K562 (cell line): Measurements from ENCODE around the gene GNG11. TPM values are rescaled to one million over a fixed set of nuclear protein-coding genes. Genes with fewer than 3 reads are reported as not detected.
"Not testable (repeated sequence)": the region's sequence is repeated elsewhere in the genome, so short reads cannot be mapped to it uniquely, and the experiment has no call there.

Source experiments
- ATAC-seq: fragments of 200-7000 bp; cut with Tn5 transposase; 3 replicates; pipeline ENCODE4 v1.9.1; 2020; ENCODE audit warnings: moderate library complexity
- BruUV-seq: library from RNA; stranded (reverse); fragments of 400-500 nt; replicated peaks from 2 replicates; lab custom pipeline; 2021; lab: Mats Ljungman, UMichigan
- CTCF ChIA-PET: fragments of 300-600 bp; formaldehyde crosslinking; extraction: SDS; loops from one replicate; lab custom pipeline; 2021; ENCODE audit warnings: low intra/inter-chr PET ratio; lab: Yijun Ruan, JAX
- POLR2A ChIA-PET: fragments of 300-600, 350-650 bp; sonication (Branson Sonifier 250); formaldehyde crosslinking; extraction: SDS; loops from one replicate; lab custom pipeline; 2021; ENCODE audit warnings: antibody characterized with exemption, inconsistent platforms; lab: Yijun Ruan, JAX
- DNase-seq, 4 experiments: peaks; one replicate each; pipeline versions ENCODE4 v3.0.0 to v3.0.0-alpha.2; 2011 to 2018; ENCODE audit warnings: low spot score in 3 of 4, mixed read lengths in 3 of 4; ENCODE audit errors: extremely low read depth in 1 of 4
- FAIRE-seq: peaks from 2 replicates; lab custom pipeline; 2011; peaks lifted over from hg19 to GRCh38; lab: Jason Lieb, UNC
- H2AFZ ChIP-seq: 2 replicates; pipeline ENCODE4 v1.6.0; 2011; ENCODE audit warnings: low read depth, low read length, control low read depth, inconsistent platforms
- H3K27ac ChIP-seq: fragments of 200-600 bp; 3 replicates; pipeline ENCODE4 v1.8.0; 2011; ENCODE audit warnings: low read depth, mild to moderate bottlenecking, control low read depth, inconsistent platforms, low read length, moderate library complexity, mixed read lengths; ENCODE audit errors: extremely low read depth
- H3K27me3 ChIP-seq, 2 experiments: fragments of 300-600 bp in 1 of 2; 2 replicates in 1 of 2; 3 replicates in 1 of 2; pipeline versions ENCODE4 v1.6.0 to v1.8.0; 2011; ENCODE audit warnings: inconsistent platforms in 2 of 2, low read length in 2 of 2, mild to moderate bottlenecking in 1 of 2, mixed read lengths in 1 of 2, moderate library complexity in 1 of 2; ENCODE audit not compliant: control insufficient read depth in 2 of 2, insufficient read depth in 2 of 2
- H3K36me3 ChIP-seq: fragments of 300-600 bp; 3 replicates; pipeline ENCODE4 v1.8.0; 2011; ENCODE audit warnings: mild to moderate bottlenecking, low read length, inconsistent platforms; ENCODE audit not compliant: control insufficient read depth, insufficient read depth
- H3K4me1 ChIP-seq, 2 experiments: fragments of 200-600 bp in 1 of 2; replicated peaks in 1 of 2; 2 replicates in 1 of 2; 3 replicates in 1 of 2; pipeline versions ENCODE4 v1.5.1 to v1.8.0; 2011; ENCODE audit warnings: inconsistent platforms in 2 of 2, low read length in 2 of 2, mild to moderate bottlenecking in 1 of 2, mixed read lengths in 1 of 2, moderate library complexity in 1 of 2; ENCODE audit not compliant: control insufficient read depth in 2 of 2, insufficient read depth in 2 of 2
- H3K4me2 ChIP-seq: 2 replicates; pipeline ENCODE4 v1.6.1; 2011; ENCODE audit warnings: low read length, control low read depth, inconsistent platforms, mixed read lengths; ENCODE audit not compliant: insufficient read depth
- H3K4me3 ChIP-seq: fragments of 200-600 bp; sonication (generic), shearing (Covaris generic); 2 replicates; pipeline ENCODE4 v1.5.1; 2016; ENCODE audit warnings: control low read depth, inconsistent platforms
- H3K79me2 ChIP-seq: fragments of 200-600 bp; 3 replicates; pipeline ENCODE4 v1.8.0; 2011; ENCODE audit warnings: low read length, inconsistent platforms; ENCODE audit not compliant: control insufficient read depth, insufficient read depth
- H3K9ac ChIP-seq, 2 experiments: 2 replicates each; pipeline versions ENCODE4 v1.6.0 to v1.6.1; 2011; ENCODE audit warnings: low read depth in 2 of 2, low read length in 2 of 2, control low read depth in 1 of 2, inconsistent platforms in 1 of 2, mild to moderate bottlenecking in 1 of 2, mixed read lengths in 1 of 2; ENCODE audit not compliant: insufficient read depth in 1 of 2
- H3K9me1 ChIP-seq: one replicate; pipeline ENCODE4 v1.6.0; 2011; ENCODE audit warnings: inconsistent platforms, mild to moderate bottlenecking, low read length, moderate library complexity; ENCODE audit not compliant: control insufficient read depth, insufficient read depth
- H3K9me3 ChIP-seq: replicated peaks from 2 replicates; pipeline ENCODE4 v1.5.1; 2011; ENCODE audit warnings: low read depth, low read length, inconsistent platforms; ENCODE audit not compliant: control insufficient read depth, insufficient read depth
- H4K20me1 ChIP-seq: replicated peaks from 2 replicates; pipeline ENCODE4 v1.6.1; 2011; ENCODE audit warnings: low read length, inconsistent platforms, mixed read lengths; ENCODE audit not compliant: control insufficient read depth, insufficient read depth
- C11orf30 ChIP-seq: fragments of 450-650 bp; IDR thresholded peaks from 2 replicates; pipeline ENCODE4 v1.6.1; 2016; ENCODE audit warnings: low read depth, mild to moderate bottlenecking
- ZNF316 ChIP-seq: fragments of 450-650 bp; IDR thresholded peaks from 2 replicates; pipeline ENCODE4 v1.6.1; 2016
- WGBS: fragments of 100-300 bp; shearing (Covaris generic); methylation state at CpG from one replicate; pipeline ENCODE4 v1.1.6; 2016; ENCODE audit warnings: low coverage, mixed read lengths; ENCODE audit not compliant: insufficient coverage; ENCODE audit errors: missing lambda C conversion rate; 5-methylcytosine and 5-hydroxymethylcytosine counted together
- in situ Hi-C: fragments of 300-500 bp; cut with MboI; formaldehyde crosslinking; loops from 4 replicates; pipeline ENCODE4 v1.15.0; 2018; ENCODE audit warnings: inconsistent platforms, mixed read lengths
- intact Hi-C: fragments of 100-400 bp; cut with micrococcal nuclease; formaldehyde crosslinking; loops from 2 replicates; pipeline ENCODE4 v1.14.2; 2022
- polyA plus RNA-seq, 8 experiments: library from polyadenylated mRNA; depleted of rRNA in 4 of 8; stranded (reverse) in 5 of 8; unstranded in 3 of 8; fragments of >200 nt; fragmentation: Nextera tagmentation in 2 of 8; fragmentation: Illumina TruSeq in 1 of 8; extraction: Ambion mirVana in 2 of 8; extraction: Trizol in 1 of 8; gene quantifications; 2 replicates each; pipeline versions ENCODE4 v1.2.1 to v1.2.3, GENCODE V29; 2011 to 2014; ENCODE audit warnings: inconsistent platforms in 1 of 8, missing spikeins in 1 of 8
- total RNA-seq, 7 experiments: library from RNA; depleted of rRNA in 6 of 7; stranded (reverse); fragments of >200 nt in 6 of 7; fragmentation: Illumina TruSeq in 2 of 7; extraction: Trizol in 2 of 7; gene quantifications; 2 replicates each; pipeline versions ENCODE4 v1.2.1 to v1.2.3, GENCODE V29; 2011 to 2021; ENCODE audit warnings: low replicate concordance in 1 of 7

The GNG11 gene
- total and polyA plus RNA-seq, 9 of the 15 experiments (the other 6 are each of a cell fraction or from before 2014, with no cell fraction given), result 0.06 TPM; not detected in 8

GRCh38 chr7:93915206-93915842 lies 6.2 kb upstream of the GNG11 start:
- CTCF ChIA-PET, result not testable (repeated sequence)
- WGBS, result 0% methylated on average over 2 of the region's 3 CpGs
- TF ChIP-seq C11orf30, result peak; percentile 28; the same call in 1 of the 2 replicates
- peak; percentile 73 for TF ChIP-seq ZNF316

GRCh38 chr7:93915888-93916287 lies 5.6 kb upstream of the GNG11 start:
- BruUV-seq, H3K9me3 ChIP-seq, FAIRE-seq, H4K20me1 ChIP-seq, H3K27me3 ChIP-seq, intact Hi-C loops, DNase-seq, H3K9ac ChIP-seq, H3K79me2 ChIP-seq, H3K4me3 ChIP-seq, H3K36me3 ChIP-seq, CTCF ChIA-PET, H3K27ac ChIP-seq, H3K9me1 ChIP-seq, H2AFZ ChIP-seq, POLR2A ChIA-PET, ATAC-seq, H3K4me2 ChIP-seq, in situ Hi-C loops, H3K4me1 ChIP-seq: not testable (repeated sequence)

More at GRCh38 chr7:93915206-93915842, 6.2 kb upstream of the GNG11 start:
- H3K9me1 ChIP-seq, H2AFZ ChIP-seq, H3K4me3 ChIP-seq, BruUV-seq, H3K9me3 ChIP-seq, H3K79me2 ChIP-seq, H3K27ac ChIP-seq, H3K4me2 ChIP-seq, H3K9ac ChIP-seq, in situ Hi-C loops, H4K20me1 ChIP-seq, intact Hi-C loops, ATAC-seq, DNase-seq, H3K4me1 ChIP-seq, POLR2A ChIA-PET, H3K27me3 ChIP-seq, H3K36me3 ChIP-seq: not testable (repeated sequence)
- FAIRE-seq, result peak; percentile 74

- CTCF ChIA-PET, H3K36me3 ChIP-seq, ATAC-seq, POLR2A ChIA-PET, BruUV-seq, H3K9ac ChIP-seq, H3K27me3 ChIP-seq, in situ Hi-C loops, intact Hi-C loops, H3K4me3 ChIP-seq, FAIRE-seq, H3K4me2 ChIP-seq, H3K9me1 ChIP-seq, DNase-seq, H3K79me2 ChIP-seq, H3K9me3 ChIP-seq, H3K27ac ChIP-seq, H4K20me1 ChIP-seq, H3K4me1 ChIP-seq, H2AFZ ChIP-seq: not testable (repeated sequence)
- 0% methylated on average over 4 of the region's 4 CpGs for WGBS
These were observed 5.2 kb upstream of the GNG11 start for GRCh38 chr7:93916315-93916714.
